Kidney epithelial cell (primary cell): Measurements from ENCODE around the gene OR2T12. TPM values are rescaled to one million over a fixed set of nuclear protein-coding genes. Genes with fewer than 3 reads are reported as not detected.

ENCODE experiments used
- DNase-seq: peaks from one replicate; pipeline ENCODE4 v3.0.0-alpha.2; 2010; ENCODE audit warnings: low read depth
- H3K27me3 ChIP-seq: 2 replicates; pipeline ENCODE4 v1.6.0; 2011; ENCODE audit warnings: low read length; ENCODE audit not compliant: control insufficient read depth, insufficient read depth
- H3K36me3 ChIP-seq: 2 replicates; pipeline ENCODE4 v1.5.1; 2011; ENCODE audit warnings: low read length; ENCODE audit not compliant: control insufficient read depth, insufficient read depth
- H3K4me3 ChIP-seq: 2 replicates; pipeline ENCODE4 v1.5.1; 2011; ENCODE audit warnings: low read depth, mild to moderate bottlenecking, control low read depth, low read length
- total RNA-seq: library from RNA; depleted of rRNA; stranded (reverse); fragments of >200 nt; gene quantifications from 2 replicates; pipeline ENCODE4 v1.2.3, GENCODE V29; 2015
- TF ChIP-seq, protein P1 (sequence below): IDR thresholded peaks from 2 replicates; pipeline ENCODE4 v1.5.1; 2011; ENCODE audit warnings: mild to moderate bottlenecking, moderate library complexity, low read length, control low read depth, inconsistent platforms; ENCODE audit not compliant: insufficient read depth, poor library complexity, severe bottlenecking

OR2T12 gene
- total RNA-seq, 1 donor from 2014 or later = not detected

DNA sequence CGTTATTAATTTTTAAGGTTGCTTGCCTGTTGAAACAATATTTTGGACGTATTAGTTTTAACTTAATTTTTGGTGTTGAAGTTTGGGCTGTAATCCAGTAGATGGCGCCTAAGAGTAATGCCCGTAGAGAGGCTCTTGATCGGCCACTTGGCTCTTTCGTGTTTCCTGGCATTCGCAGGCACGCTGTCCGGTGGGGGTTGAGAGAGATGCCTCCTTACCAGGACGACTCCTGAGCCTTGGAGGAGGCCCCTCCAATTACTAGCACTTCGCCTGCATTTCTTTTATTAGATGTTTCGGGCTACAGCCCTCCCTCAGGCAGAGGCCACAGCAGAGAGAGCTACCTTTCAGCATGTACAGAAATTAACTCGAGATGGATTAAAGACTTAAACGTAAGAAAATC is 60.0 kb downstream of the OR2T12 start:
- no peak for DNase-seq
- TF ChIP-seq, protein P1, sequence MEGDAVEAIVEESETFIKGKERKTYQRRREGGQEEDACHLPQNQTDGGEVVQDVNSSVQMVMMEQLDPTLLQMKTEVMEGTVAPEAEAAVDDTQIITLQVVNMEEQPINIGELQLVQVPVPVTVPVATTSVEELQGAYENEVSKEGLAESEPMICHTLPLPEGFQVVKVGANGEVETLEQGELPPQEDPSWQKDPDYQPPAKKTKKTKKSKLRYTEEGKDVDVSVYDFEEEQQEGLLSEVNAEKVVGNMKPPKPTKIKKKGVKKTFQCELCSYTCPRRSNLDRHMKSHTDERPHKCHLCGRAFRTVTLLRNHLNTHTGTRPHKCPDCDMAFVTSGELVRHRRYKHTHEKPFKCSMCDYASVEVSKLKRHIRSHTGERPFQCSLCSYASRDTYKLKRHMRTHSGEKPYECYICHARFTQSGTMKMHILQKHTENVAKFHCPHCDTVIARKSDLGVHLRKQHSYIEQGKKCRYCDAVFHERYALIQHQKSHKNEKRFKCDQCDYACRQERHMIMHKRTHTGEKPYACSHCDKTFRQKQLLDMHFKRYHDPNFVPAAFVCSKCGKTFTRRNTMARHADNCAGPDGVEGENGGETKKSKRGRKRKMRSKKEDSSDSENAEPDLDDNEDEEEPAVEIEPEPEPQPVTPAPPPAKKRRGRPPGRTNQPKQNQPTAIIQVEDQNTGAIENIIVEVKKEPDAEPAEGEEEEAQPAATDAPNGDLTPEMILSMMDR = peak; percentile 76
- Histone ChIP-seq H3K4me3 (no peak overlapping the region), H3K36me3 (no peaks in the 10 kb centered on the region), H3K27me3 (no peaks in the 10 kb centered on the region)

Other genes with a start within 250 kb of the OR2T12 start
- not detected in 2 replicates for gene OR2L13, start 208.2 kb downstream of the OR2T12 start, total RNA-seq
- gene OR2M5, start 158.3 kb downstream of the OR2T12 start, total RNA-seq = not detected in 2 replicates
- gene OR2M2, start 128.6 kb downstream of the OR2T12 start, total RNA-seq = not detected in 2 replicates
- gene OR2M3, start 106.2 kb downstream of the OR2T12 start, total RNA-seq = not detected in 2 replicates
- gene OR2M4, start 72.0 kb downstream of the OR2T12 start, total RNA-seq = not detected in 2 replicates
- gene OR2T33, start 25.4 kb downstream of the OR2T12 start, total RNA-seq = not detected in 2 replicates
- gene OR2M7, start 21.1 kb upstream of the OR2T12 start, total RNA-seq = not detected in 2 replicates
- not detected in 2 replicates for gene OR14C36, start 45.4 kb upstream of the OR2T12 start, total RNA-seq
- not detected in 2 replicates for gene OR2T4, start 58.2 kb upstream of the OR2T12 start, total RNA-seq
- gene OR2T6, start 72.3 kb upstream of the OR2T12 start, total RNA-seq = not detected in 2 replicates
- gene OR2T1, start 99.6 kb upstream of the OR2T12 start, total RNA-seq = not detected in 2 replicates
- gene OR2T2, start 142.2 kb upstream of the OR2T12 start, total RNA-seq = not detected in 2 replicates
- not detected in 2 replicates for gene OR2T3, start 169.9 kb upstream of the OR2T12 start, total RNA-seq
- not detected in 2 replicates for gene OR2T5, start 185.2 kb upstream of the OR2T12 start, total RNA-seq
- gene OR2G6, start 204.6 kb upstream of the OR2T12 start, total RNA-seq = not detected in 2 replicates